OCI-LY7 (cell line): Measurements from ENCODE around the gene GAMT.

Experiments used
- CTCF ChIP-seq: fragments of 200-600 bp; sonication (generic); conservative IDR thresholded peaks from 2 replicates; pipeline ENCODE4 v1.5.1; 2014; ENCODE audit warnings: mild to moderate bottlenecking, antibody characterized with exemption, low read length, moderate library complexity, mixed read lengths
- EZH2phosphoT487 ChIP-seq: fragments of 200-600 bp; sonication (generic); IDR thresholded peaks from 2 replicates; pipeline ENCODE4 v1.6.1; 2018; ENCODE audit warnings: low read depth, borderline replicate concordance, mild to moderate bottlenecking, mixed run types, antibody characterized with exemption, low read length, moderate library complexity, mixed read lengths

- TF ChIP-seq CTCF (no peak), EZH2phosphoT487 (no peak)
Measured at GRCh38 chr19:1409204-1410005, 8.1 kb upstream of the GAMT start.
